GM21447 (cell line): ENCODE measurements around the gene ISCU.
A peak's percentile ranks its signal among the peaks of the same experiment; 100 is the strongest.
"Not testable (repeated sequence)": the region's sequence is repeated elsewhere in the genome, so short reads cannot be mapped to it uniquely, and the experiment has no call there.

Experiments
- ATAC-seq: cut with Tn5 transposase; IDR thresholded peaks from one replicate; pipeline ENCODE4 v1.9.1; 2021; ENCODE audit not compliant: unreplicated experiment

ISCU gene

DNA sequence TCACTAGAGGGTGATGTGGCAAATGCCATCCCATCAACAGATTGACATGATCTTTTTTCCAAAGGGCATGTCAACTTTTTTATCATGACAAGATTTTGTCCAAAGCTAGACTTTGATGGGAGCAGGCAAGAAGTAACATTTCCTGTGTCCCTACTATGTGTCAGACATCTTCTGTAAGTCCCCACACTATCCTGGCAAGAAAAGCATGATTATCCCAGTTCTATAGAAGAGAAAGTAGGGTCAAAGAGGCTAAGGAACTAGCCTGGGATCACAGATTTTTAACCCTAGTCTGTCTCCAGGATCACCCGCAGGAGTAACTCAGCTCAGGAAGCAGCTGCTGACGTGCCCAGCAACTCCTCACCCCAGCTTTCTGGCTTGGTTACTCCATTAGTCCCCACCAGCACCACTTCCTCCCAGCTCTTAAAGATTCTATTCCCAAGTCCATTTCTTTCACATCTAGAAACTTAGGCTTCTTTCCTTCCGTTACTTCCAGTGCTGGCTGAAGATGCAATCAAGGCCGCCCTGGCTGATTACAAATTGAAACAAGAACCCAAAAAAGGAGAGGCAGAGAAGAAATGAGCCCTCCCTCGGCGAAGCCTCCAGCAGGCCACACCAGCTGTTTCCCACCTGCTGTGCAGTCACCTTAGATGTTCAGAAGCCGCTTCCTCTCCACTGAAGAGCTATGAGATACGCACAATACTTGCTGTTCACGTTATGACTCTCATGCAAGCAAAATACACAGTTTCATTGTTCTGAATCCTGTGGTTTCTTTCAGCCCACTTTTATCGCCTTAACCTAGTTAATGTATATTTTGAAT lies 6.2 kb downstream of the ISCU start:
- peak; percentile 75 for ATAC-seq

DNA sequence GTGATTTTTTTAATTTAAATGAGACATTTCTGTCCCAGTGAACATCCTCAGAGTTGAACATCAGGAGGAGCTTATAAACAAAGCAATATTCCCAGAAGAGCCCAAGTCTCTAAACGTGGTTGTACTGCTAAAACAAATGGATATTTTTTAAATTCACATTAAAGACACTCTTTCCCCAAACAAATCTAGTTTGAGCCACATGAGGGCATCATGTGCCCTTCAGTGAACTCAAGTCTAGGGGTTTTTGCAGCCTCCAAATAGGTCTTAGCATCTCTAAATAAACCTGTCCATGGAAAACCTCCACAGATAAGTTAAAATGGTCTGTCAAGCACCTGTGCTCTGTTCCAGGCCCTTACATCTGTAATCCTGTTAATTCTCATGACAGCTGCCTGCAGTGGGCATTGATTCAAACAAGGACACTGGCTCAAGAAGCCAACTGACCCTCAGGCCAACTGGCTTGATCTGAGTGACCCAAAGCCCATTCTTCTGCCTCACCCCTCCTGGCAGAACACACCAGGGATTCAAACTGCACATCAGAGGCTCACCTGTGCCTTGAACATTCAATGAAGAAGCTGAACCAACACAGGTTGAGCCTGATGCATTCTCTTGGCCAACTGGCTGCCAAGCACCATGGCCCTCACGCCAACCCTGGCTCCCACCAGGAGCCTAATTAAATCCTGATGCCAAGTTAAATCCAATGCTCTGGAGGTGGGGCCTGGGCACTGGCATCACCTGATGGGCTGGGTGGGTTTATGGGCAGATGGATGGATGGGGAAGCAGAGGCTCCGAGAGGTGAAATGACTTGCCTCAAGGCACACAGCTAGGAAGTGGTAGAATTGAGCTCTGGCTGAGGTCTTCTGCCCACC lies 8.6 kb downstream of the ISCU start:
- no peak for ATAC-seq

DNA sequence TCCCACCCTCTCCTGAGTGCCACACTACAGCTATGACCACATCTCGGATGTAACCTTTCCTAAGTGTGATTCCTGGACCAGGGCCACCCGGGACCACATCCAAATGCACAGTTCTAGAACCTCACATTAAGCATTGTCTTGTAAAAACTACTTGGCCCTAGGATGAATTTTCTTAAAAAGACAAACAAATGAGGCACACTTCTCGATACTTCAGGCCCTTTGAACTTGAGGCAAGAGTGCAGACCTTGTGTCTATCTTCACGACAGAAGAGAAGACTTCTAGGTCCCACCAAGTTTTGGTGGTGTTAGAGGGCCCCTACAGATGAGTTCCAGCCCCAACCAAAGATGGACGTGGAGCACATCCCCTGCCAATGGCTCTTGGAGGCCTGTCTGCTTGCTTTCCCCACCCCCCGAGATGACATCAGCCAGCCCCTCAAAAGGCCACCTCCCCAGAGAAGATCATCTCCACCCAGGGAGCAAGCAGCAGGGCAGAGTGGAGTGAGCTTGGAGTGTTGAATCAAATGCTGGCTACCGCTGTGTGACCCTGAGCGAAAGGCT lies 9.3 kb downstream of the ISCU start:
- no peak for ATAC-seq

DNA sequence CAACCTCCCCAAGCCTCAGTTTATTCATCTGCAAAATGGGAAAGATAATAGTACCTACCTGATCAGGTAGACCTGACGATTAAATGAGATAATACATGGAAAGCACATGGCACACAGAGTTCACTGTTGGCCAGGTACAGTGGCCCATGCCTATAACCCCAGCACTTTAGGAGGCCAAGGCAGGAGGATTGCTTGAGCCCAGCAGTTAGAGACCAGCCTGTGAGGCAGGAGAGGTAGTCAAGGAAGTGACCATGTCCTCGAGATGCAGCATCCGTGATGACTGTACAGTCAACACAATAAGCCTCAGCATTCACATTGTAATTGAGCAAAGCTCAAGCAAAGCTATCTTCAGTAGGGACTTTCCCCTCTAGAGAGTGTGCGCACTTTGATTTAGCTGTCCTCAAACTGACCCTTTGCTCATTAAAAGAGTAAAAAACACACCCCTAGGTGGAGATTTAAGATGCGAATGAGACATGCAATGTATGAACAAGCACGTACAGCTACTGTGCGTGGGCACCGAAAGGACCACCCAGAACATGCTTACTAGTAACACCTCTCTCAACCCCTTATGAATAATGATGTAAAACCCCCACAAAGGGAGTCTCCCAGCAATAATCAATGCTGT lies 9.9 kb downstream of the ISCU start:
- peak; percentile 18 for ATAC-seq

DNA sequence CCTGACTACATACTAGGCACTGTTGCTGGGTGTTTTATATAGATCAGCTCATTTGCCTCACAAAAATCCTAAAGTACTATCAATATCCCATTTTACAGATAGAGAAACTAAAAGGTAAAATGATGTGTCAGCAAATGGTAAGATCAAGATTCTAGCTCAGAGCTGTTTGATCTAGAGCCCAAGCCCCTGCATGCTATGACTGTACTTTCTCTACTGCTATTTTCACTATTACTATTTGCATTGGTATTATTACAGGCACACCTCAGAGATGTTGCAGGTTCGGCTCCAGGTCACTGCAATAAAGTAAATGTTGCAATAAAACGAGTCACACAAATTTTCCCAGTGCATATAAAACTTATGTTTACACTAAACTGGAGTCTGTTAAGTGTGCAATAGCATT lies 10.9 kb downstream of the ISCU start:
- ATAC-seq: no peak

DNA sequence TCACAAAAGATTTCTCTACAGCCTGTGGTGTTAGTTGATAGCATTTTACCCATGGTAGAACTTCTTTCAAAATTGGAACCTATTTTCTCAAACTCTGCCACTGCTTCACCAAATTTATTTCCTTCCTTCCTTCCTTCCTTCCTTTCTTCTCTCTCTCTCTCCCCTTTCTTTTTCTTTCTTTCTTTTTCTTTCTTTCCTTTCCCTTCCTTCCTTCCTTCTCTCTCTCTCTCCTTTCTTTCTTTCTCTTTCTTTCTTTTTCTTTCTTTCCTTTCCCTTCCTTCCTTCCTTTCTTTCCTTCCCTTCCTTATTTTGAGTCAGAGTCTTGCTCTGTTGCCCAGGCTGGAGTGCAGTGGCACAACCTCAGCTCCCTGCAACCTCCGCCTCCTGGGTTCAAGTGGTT lies 11.9 kb downstream of the ISCU start:
- ATAC-seq: not testable (repeated sequence)

DNA sequence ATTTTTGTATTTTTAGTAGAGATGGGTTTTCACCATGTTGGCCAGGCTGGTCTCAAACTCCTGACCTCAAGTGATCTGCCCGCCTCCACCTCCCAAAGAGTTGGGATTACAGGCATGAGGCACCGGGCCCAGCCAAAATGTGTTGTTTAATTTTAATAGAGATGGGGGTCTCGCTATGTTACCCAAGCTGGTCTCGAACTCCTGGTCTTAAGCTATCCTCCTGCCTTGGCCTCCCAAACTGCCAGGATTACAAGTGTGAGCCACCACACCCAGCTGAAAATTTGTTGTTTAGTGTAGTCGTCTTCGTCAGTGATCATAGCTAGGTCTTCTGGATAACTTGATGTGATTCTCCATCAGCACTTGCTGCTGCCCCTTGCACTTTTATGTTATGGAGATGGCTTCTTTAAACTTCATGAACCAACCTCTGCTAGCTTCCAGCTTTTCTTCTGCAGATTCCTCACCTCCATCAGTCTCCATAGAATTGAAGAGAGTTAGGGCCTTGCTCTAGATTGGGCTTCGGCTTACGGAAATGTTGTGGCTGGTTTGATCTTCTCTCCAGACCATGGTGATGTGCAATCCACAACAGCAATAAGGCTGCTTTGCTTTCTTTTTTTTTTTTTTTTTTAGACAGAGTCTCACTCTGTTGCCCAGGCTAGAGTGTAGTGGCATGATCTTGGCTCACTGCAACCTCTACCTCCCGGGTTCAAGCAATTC lies 13.0 kb downstream of the ISCU start:
- no peak for ATAC-seq

DNA sequence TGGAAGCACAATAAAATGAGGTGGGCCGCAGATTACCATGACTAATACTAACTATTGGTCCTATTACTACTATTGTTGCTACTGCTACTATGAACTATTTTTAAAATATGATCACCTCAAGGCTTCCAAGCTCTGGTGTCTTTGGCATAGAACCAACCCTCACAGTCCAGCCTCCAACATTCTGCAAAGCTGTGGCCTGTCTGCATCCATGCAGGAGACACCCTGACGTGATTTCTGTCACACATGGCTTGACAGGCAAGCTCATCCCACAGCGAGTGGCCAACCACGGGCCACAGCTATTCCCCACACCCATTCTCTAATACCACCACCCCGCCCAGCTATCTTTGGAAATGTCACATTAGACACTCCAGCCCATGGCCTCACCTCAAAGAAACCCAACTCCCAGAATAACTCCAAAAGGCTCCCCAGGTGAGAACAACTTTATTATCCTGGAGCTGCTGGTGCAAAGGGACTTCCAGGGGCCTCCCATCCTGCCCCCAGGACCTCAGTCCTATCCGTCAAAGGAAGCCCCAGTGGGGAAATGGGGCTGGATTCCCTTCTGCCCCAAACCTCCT lies 14.4 kb downstream of the ISCU start:
- no peak for ATAC-seq

DNA sequence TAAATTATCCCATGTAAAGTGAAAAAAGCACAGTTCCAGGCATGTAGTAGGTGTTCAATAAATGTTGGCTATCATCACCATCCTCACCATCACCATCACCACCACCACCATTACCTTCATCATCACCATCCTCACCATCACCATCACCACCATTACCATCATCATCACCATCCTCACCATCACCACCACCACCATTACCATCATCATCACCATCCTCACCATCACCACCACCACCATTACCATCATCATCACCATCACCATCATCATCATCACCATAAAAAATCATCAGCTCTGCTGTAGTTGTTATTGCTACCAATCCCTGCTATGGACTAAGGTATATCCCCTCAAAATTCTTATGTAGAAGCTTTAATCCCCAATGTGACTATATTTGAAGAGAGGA lies 15.1 kb downstream of the ISCU start:
- no peak for ATAC-seq

DNA sequence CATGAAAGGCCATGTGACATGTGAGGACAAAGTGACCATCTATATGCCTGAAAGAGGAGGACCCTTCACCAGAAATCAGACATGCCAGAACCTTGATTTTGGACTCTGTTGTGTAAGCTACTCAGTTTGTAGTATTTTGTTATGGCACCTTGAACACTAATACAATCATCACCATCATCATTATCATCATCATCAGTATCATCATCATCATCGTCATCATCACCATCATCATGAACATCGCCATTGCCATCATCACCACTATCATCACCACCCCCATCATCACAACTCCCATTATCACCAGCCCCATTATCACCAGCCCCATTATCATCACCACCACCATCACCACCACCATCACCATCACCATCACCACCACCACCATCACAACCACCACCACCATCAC lies 15.9 kb downstream of the ISCU start:
- no peak for ATAC-seq

DNA sequence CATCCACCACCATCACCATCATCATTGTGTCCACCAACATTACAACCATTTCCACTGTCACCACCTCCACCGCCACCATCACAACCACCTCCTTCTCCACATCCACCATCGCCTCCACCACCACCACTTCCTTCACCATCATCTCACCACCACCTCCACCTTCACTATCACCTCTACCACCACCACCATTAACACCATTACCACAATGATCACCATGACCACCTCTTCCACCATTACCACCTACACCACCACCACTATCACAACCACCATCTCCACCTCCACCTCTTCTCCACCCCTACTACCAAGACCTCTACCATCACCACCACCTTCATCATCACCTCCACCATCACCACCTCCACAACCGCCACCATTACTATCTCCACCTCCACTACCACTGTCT lies 16.4 kb downstream of the ISCU start:
- ATAC-seq: no peak

DNA sequence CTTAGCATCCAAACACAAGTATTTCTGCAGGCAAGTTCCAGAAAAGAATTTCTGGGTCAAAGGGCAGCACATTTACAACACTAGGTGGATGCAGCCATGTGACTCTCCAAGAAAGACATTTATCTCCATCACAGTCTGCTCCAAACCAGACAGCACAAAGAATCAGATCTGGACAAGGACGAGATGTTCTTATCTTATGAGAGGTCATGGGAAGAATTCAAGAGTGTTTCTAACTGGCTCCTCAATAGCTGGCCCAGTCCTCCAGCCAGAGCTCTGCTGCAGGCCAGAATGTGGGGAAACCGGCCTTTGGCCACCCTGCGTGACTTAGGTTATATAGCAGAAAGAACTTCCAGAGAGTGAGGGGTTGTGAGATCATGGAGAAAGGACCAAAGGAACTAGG lies 18.1 kb downstream of the ISCU start:
- ATAC-seq: no peak

DNA sequence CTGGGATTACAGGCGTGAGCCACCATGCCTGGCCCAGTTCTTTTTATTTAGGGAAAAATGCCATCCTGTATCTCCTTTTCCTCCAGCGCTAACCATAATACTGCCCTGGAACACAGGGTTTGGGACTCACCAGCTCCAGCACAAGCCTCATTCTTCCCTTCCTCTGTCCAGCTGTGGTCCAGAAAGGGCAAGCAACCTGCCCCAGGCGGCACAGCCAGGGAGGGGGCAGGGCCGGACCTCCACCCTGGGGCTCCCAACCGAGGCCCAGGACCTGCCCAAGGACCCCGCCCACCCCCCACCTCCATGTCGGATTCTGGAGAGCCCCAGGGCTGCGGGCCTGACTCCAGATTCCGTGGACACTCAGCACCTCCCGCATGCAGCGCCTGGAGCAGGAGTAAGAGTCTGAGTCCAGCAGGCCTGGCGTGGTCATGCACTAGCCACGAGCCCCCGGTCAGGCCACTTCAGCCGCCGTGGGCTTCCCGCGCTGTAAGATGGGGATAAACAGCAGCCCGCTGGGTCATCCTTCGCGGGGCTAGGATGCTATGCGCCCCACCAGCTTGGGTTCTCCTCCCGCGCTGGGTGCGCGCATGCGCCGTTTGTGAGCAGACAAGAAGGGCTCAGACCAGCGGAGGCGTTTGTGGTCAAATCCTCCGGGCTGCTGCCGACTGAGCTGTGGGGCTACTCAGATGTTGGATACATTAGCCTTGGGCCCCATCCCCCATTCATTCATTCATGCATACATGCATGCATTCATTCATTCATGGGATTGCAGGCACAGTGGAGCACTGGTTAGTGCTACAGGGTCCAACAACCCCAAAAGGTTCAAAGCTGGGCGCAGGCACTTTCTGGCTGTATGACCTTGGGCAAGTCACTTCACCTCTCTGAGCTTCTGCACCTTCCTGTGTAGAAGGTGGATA lies 19.2 kb downstream of the ISCU start:
- no peak for ATAC-seq

DNA sequence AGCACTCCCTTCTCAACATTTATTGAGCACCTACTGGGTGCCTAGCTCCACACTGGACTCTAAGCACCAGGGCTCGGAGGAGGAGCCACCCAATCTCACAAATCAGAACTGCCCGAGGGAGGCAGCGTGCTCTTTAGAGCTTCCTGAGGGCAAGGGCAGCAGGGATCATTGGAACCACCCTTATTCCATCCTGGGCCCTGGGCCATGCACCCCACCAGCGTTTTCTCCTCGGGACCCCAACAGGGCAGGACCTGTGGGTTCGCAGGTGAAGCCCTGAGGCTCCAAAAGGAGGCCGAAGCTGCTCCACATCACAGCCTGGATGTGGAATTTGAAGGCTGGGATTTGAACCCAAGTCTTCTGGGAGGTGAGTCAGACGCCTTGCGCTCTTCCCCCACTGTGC lies 20.1 kb downstream of the ISCU start:
- ATAC-seq: no peak

DNA sequence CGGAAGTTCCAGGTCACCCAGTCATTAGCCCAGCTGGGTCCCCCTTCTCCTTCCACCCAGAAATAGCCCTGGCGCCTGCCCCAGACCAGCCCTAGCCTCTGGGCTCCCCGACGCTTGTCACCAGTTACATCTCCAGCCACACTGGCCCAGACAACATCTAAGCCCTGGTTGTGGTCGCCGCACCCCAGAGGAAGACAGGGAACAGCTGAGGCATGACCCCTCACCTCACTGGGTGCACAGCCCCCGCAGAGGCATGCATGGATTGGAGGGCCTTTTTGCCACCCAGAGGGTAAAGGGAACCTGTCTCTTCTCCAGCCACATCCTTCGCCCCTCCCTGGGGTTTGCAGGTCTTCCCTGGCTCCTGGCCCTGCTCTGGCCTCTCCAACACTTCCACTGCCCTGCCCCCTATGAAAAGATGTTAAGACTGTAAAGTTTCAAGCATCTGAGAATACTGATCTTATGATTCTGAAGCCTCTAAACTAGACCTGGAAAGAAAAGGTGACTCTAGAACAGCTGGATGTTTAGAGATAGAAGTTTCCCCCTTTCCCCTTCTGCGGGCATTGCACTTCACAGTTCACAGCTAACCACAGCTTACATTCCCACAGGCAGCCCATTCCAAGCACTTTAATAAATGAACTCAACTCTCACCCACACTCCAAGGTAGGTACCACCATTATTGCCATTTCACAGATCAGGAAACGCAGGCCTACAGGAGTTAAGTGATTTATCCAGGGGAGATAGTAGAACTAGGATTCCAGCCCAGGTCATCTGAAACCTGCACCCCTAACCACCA lies 20.8 kb downstream of the ISCU start:
- no peak for ATAC-seq

DNA sequence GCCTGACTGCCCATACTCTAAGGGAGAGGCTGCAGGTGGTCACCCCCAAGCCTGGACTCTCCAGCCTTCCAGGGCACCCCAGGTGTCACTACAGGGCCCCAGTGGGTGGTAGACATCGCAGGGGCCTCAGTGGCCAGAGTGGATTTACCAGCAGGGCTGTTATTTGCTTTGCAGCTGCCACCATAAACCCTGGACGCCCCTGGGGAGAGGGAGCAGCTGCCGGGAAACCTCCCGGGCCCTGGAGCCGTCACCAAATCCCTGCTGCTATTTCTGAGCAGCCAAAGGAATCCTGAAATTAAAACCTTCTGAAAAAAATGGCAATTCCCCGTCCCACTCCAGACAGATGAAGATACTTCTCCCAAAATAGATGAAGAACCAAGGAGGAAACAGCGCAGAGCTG lies 21.6 kb downstream of the ISCU start:
- ATAC-seq: no peak

DNA sequence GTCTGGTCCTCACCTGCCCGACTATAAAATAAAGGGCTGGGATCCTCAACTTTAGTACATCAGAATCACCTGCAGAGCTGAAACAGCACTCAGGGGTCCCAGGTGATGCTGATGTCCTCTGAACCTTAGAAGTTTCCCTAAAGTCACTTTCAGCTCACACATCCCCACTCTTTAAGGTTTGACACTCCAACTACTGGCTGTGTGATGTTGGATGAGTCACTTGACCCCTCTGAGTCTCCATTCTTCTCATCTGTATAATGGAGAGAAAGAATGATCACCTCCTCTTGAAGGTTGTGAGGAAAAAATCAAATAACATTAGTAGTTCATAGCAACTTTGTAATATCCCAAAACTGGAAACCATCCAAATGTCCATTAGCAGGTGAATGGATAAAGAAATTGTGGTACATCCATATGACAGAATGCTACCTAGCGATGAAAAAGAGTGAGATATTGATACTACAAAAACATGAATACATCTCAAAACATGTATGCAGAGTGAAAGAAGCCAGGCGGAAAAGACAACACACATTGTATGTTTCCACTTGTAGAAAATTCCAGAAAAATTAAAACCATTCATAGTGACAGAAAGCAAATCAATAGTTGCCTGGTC lies 22.2 kb downstream of the ISCU start:
- no peak for ATAC-seq

DNA sequence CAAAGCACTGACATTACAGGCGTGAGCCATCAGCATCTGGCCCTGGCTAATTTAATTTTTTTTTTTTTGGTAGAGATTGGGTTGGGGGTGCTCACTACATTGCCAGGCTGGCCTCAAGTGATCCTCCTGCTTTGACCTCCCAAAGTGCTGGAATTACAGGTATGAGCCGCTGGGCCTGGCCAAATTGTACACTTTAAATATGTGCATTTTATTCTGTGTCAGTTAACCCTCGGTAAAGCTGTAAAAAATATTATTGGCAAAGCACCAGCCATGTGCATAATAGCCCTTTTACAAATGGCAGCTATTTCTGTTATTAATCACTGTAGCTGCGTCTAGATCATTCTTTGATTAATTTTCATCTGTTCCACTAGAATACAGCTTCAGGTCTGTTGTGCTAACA lies 23.5 kb downstream of the ISCU start:
- ATAC-seq: no peak
